GM12891 (cell line): ENCODE results near the gene OR2A5.

Source experiments
- POLR2A ChIP-seq: IDR thresholded peaks from 2 replicates; pipeline ENCODE4 v1.6.1; 2011; ENCODE audit warnings: low read depth, low read length, control low read depth
- POLR2AphosphoS5 ChIP-seq: IDR thresholded peaks from 2 replicates; pipeline ENCODE4 v1.6.1; 2011; ENCODE audit warnings: low read depth, low read length, control low read depth
- POU2F2 ChIP-seq: IDR thresholded peaks from 2 replicates; pipeline ENCODE4 v1.6.1; 2011; ENCODE audit warnings: low read depth, mild to moderate bottlenecking, control low read depth, low read length, moderate library complexity
- SPI1 ChIP-seq: IDR thresholded peaks from 2 replicates; pipeline ENCODE4 v1.6.1; 2011; ENCODE audit warnings: low read depth, low read length, control low read depth
- TAF1 ChIP-seq: IDR thresholded peaks from 2 replicates; pipeline ENCODE4 v1.6.1; 2011; ENCODE audit warnings: low read depth, low read length, control low read depth

DNA sequence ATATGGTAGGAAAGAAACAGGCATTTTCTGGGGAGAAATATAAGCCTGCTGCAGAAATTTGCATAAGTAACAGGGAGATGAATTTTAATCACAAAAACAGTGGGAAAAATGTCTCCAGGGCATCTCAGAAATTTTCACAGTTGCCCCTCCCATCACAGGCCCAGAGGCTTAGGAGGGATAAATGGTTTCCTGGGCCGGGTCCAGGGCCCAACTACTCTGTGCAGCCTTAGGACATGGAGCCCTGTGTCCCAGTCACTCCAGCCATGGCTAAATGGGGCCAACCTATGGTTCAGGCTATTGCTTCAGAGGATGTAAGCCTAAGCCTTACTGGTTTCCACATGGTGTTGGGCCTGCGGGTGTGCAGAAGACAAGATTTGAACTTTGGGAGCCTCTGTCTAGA lies 39.4 kb upstream of the OR2A5 start:
- TF ChIP-seq POLR2A: no peak
- no peak for TF ChIP-seq POU2F2
- no peak for TF ChIP-seq SPI1
- no peak for TF ChIP-seq POLR2AphosphoS5
- TF ChIP-seq TAF1: no peak
